GM12878 (cell line): ENCODE data around the gene PRKCZ.

ENCODE experiments used
- CTCF ChIP-seq, 3 experiments: IDR thresholded peaks in 2 of 3; conservative IDR thresholded peaks in 1 of 3; 2 replicates each; pipeline ENCODE4 v1.5.1; 2011; ENCODE audit warnings: low read depth in 3 of 3, low read length in 3 of 3, mild to moderate bottlenecking in 3 of 3, control low read depth in 2 of 3, moderate library complexity in 2 of 3, inconsistent platforms in 1 of 3, mixed read lengths in 1 of 3; ENCODE audit not compliant: control insufficient read depth in 2 of 3, insufficient read depth in 1 of 3; ENCODE audit errors: extremely low read depth in 1 of 3
- E4F1 ChIP-seq: fragments of 450-650 bp; IDR thresholded peaks from 2 replicates; pipeline ENCODE4 v1.6.1; 2018; ENCODE audit warnings: borderline replicate concordance, mild to moderate bottlenecking; ENCODE audit not compliant: partially characterized antibody
- FOXK2 ChIP-seq: fragments of 450-650 bp; IDR thresholded peaks from 2 replicates; pipeline ENCODE4 v1.6.1; 2017; ENCODE audit warnings: mild to moderate bottlenecking, moderate library complexity
- PBX3 ChIP-seq: IDR thresholded peaks from 2 replicates; pipeline ENCODE4 v1.6.1; 2011; ENCODE audit warnings: mild to moderate bottlenecking, low read depth, low read length, moderate library complexity; ENCODE audit not compliant: insufficient replicate concordance
- POLR2A ChIP-seq: IDR thresholded peaks from 2 replicates; pipeline ENCODE4 v1.6.1; 2011; ENCODE audit warnings: low read depth, mild to moderate bottlenecking, low read length
- POLR2AphosphoS5 ChIP-seq: IDR thresholded peaks from 2 replicates; pipeline ENCODE4 v1.6.1; 2011; ENCODE audit warnings: mild to moderate bottlenecking, low read length, inconsistent platforms
- SRF ChIP-seq, 2 experiments: IDR thresholded peaks; 2 replicates each; pipeline ENCODE4 v1.6.1; 2011; ENCODE audit warnings: low read depth in 2 of 2, low read length in 2 of 2, mild to moderate bottlenecking in 1 of 2, moderate library complexity in 1 of 2
- TARDBP ChIP-seq: IDR thresholded peaks from 2 replicates; pipeline ENCODE4 v1.6.1; 2016; ENCODE audit warnings: borderline replicate concordance
- TBL1XR1 ChIP-seq: IDR thresholded peaks from 2 replicates; pipeline ENCODE4 v1.6.1; 2012; ENCODE audit warnings: low read depth, low read length, improper control_type of control experiment
- YY1 ChIP-seq: IDR thresholded peaks from 2 replicates; pipeline ENCODE4 v1.6.1; 2011; ENCODE audit warnings: low read depth, mild to moderate bottlenecking, low read length

GRCh38 chr1:2166695-2167094 is 116.5 kb downstream of the PRKCZ start:
- TF ChIP-seq POLR2A (no peak), CTCF (IDR thresholded peaks at IDR 0.05 in 2 of 3, conservative IDR thresholded peaks at IDR 0.05 in 1 of 3; ENCODE audit: control insufficient read depth in 2 of 3, extremely low read depth in 1 of 3, insufficient read depth in 1 of 3, low read depth in 3 of 3, low read length in 3 of 3) (no peak), TBL1XR1 (no peak), TARDBP (no peak), SRF (IDR thresholded peaks at IDR 0.05; ENCODE audit: low read depth in 2 of 2, low read length in 2 of 2) (no peak), PBX3 (no peak), FOXK2 (no peak), POLR2AphosphoS5 (no peak), YY1 (no peak), E4F1 (no peak)
